Ramos (cell line): Measurements from ENCODE around the gene SYAP1.
"Not testable (repeated sequence)": the region's sequence is repeated elsewhere in the genome, so short reads cannot be mapped to it uniquely, and the experiment has no call there.

ENCODE experiments used
- in situ Hi-C: fragments of 300-500 bp; cut with MboI; formaldehyde crosslinking; loops from one replicate; pipeline ENCODE4 v1.14.3; 2022; ENCODE audit warnings: low sequenced_read_pairs; ENCODE audit not compliant: unreplicated experiment

SYAP1 gene

DNA sequence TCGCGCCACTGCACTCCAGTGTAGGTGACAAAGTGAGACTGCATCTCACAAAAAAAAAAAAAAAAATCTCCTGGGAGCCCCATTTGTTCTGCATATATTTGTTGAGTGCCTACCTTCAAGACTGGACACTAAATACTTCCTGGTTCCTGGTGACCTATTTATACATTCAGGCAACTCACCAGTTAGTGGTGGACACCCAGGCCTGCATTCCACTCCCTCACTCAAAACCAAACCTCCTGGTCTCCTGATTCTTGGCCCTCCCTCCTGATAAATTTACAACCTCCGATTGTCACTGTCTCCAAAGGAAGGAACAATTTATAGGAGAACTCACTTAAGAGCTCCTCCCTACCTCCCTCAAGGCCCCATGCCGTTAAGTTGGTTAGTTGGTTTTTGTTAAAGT is 3.1 kb downstream of the SYAP1 start:
- in situ Hi-C loops, result no loop called here

DNA sequence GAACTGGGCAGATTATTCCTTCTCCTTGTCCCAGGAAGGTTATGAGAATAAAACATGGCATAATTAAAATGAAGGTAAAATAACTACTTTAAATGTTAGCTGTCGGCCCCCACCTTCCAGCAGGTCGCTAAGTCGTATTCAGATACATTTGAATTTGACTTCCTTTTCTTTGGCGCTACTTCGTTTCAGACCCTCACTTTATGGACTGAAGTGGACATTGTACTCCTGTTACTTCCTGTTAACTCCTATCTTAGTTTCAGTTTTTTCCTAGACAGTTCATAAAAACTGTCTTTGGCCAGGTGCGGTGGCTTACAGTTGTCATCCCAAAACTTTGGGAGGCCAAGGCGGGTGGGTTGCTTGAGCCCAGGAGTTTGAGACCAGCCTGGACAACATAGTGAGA is 5.7 kb downstream of the SYAP1 start:
- in situ Hi-C loops, result no loop called here

DNA sequence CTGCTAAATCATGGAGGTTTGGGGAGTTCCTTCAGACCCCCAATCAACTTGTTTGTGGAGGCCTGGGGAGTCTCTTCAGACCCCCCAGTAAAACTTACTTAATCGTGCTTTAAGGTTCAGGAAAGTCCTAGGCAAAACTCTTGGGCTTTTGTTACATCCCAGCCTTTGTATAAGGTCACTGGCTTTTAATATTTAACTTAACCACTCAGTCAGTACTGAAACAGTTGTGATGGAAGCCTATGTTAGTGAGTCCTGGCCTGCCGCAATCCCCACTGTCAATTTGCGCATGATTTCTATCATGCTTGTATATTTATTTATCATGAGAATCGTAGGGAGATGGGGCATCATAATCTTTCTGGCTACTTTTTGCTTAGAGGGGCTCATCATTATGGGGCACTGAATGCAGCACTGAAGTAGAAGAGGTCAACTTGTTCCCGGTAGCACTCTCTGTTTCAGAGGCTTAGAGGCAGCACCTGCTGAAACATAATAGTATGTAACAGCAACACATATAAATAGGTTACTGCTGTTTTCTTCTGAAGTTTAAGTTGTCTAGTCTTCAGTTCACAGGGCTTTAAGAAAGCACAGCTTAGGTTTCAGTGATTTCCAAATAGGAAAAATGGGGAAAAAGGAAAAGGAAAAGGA is 7.1 kb downstream of the SYAP1 start:
- in situ Hi-C loops, result not testable (repeated sequence)

DNA sequence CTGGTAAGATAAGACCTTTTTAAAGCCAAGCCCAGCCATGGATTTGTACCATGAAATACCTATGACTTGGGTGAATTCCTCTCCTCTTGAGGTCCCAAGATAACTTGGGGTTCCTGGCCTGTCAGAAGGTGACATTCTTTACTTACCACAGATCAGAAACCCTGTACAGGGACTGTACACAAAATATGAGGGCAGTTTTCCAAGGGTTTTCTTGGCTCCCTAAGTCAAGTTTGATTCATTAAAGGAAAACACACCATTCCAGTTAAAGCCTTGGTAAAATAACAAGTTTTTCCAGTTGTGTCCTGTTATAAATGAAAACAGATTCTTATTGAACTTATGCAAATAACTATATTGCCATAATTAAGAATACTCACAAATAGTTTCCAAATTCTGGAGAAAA is 8.2 kb downstream of the SYAP1 start:
- in situ Hi-C loops, result no loop called here

DNA sequence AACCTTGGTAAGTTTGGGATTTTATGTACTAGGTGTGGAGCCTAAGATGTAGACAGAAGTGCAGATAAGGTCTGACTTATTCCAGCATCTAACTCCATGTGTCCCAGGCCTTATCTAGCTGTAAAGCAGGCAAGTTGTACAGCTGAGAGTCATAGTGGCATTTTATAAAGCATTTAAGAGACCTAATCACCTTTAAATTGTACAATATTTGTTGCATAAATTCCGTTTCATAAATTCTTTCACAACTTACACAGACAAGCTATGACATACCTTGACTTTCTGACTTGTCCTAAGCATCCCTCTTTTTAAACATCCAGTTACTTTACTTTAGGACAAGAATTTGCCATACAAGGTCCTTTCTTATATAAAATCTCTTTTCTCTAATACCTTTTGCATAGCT is 11.0 kb downstream of the SYAP1 start:
- in situ Hi-C loops, result no loop called here

DNA sequence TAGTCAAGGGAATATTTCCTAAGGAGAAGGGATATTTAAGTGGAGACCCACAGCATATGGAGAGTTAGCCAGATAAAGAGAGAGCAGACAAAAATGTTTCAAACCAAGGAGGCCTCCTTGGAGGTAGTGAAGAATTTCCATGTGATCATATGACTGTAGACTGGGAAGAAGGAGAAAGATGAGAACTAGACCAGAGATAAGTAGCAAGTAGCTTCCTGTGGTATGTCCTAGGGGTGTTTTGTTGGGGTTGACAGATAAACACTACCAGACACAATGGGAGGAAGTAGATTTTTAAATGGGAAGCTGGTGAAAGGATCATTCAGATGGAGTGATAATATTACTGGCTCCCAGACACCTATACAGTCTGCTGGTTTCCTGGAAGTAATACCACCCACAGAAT is 13.6 kb downstream of the SYAP1 start:
- in situ Hi-C loops, result no loop called here

DNA sequence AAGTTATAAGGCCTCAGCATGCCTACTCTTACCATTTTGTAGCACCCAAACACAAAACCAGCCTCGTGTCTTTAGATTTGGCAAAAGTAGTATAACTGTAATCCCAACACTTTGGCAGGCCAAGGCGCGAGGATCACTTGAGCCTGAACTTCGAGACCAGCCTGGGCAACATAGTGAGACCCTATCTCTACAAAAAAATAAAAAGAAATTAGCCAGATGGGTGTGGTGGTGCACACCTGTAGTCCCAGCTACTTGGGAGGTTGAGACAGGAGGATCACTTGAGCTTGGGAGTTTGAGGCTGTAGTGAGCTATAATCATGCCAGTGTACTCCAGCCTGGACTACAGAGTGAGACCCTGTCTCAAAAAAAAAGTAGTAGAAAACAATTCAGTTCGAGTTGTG is 17.6 kb downstream of the SYAP1 start:
- in situ Hi-C loops, result no loop called here

DNA sequence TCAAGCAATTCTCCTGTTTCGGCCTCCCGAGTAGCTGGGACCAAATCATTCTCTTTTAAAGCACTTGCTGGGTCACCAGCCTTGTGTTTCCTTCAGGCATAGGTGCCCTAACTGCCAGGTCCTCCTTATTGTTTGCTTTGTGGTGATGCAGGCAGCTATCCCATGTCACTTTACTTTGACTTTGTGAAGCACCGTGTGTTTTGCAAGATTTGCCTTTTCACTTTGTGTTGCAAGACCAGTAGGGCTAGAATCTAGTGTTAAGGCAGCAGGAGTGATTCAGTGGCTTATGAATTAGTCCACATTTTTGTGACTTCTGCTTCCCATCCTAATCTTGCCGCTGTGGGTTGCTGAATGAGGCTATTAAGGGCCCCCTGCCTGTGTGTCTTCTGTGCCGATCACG is 20.2 kb downstream of the SYAP1 start:
- in situ Hi-C loops, result no loop called here

DNA sequence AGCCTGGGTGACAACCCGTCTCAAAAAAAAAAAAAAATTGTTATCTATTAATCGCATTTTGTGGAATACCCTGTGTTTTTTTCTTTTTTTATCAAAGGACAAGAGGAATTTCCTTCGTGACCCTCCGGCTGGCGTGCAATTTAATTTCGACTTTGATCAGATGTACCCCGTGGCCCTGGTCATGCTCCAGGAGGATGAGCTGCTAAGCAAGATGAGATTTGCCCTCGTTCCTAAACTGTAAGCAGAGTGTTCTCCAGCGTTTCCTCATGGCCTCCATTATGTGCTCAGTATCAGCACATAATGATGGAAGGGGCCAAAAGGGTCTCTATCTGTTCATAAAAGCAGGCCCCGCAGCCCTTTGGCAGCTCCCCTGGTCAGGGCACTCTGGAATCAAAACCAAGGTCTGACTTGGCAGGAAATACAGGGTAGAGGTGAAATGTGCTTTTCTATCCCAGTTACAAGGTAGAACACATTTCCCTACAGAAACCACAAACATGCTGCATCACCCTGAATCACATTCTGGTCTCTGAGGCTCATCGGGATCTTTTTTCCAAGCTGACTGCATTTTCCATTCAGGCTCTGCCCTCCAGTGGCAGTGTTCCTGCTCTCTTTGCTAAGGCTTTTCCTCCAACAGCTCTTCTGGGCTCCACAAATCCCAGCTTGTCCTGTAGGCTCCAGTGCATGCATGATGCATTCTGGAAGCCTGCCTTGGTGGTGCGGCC is 24.4 kb downstream of the SYAP1 start:
- in situ Hi-C loops, result no loop called here

DNA sequence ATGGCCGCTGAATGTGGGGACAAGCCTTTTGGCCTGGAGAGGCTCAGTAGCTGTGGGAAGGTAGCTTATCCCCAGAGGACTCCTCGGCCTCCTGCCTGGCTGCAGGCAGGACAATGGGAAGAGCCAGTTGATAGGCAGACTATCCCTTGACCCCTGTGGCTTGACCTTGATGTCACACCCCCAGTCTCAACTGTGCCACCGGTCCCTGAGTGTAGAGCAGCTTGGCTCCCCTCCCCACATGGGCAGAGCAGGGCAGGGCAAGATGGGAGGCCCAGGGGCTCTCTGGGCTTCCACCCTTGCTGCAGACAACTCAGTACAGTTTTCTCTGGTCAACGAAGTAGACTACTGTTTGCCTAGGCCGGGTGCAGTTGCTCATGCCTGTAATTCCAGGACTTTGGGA is 25.7 kb downstream of the SYAP1 start:
- in situ Hi-C loops, result no loop called here

DNA sequence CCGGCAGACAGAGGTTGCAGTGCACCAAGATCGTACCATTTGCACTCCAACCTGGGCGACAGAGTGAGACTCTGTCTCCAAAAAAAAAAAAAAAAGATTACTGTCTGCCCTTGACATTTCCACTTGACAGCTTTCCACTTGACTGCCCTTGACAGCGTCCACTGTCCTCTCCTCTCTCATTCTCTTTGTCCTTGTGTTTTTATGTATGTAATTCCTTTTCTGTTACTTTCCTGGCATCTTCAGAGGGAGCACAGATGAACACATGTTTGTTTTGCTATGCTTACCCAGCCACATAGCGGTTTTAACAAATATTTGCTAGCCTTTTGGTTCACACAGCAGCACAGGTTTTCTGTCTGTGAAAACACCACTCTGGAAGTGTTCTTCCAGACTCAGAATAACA is 26.2 kb downstream of the SYAP1 start:
- in situ Hi-C loops, result no loop called here

DNA sequence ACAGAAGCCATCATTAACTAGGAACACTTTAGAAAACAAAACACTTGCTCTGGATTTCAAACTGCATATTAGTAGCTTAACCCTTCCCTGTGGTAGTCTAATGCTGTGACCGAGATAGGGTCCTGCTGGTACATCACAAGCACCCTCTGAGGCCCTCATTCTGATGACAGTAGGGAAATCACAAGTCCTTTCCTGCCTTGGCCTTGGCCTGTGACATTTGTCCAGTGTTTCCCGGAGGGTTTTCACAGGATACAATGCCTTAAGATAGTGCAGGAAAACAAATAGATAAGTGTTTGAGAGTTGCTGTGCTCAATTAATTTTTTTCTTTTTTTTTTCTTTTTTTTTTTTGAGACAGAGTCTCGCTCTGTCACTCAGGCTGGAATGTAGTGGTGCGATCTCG is 29.0 kb downstream of the SYAP1 start:
- in situ Hi-C loops, result no loop called here

DNA sequence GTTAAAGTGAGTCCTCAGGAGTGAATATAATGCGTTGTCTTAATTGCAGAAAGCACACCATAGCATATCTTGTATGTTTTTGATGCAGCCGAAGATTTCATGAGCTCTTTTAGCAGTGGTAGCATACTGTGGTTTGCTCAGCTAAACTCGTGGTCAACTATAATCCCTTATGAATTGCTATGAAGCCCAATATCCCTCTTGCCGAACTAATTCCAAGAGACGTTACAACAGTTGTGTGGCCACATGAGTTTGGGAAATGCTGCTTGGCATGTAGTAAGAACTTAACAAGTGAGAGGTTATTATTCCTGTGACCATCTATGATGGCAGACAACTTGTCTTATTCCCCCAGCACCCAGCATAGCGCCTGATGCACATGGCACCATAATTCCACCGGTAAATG is 30.7 kb downstream of the SYAP1 start:
- in situ Hi-C loops, result no loop called here

DNA sequence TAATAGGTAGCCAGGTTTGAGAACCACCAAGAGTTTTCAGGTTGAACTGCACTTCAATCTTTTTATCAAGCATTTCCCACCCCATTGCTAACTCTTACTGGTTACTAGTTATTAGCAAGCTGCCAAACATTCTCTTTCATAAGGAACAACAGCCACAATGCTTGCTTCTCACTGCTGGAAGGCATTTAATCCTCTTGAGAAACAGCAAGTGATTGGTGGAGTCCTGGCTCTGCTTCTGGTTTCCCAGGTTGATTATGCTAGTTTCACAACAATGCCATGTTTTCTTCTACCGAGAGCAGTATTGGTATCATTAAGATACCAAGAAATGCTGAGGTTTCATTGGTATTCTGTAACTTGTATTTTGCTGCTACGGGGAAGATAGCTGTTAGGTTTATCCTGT is 34.6 kb downstream of the SYAP1 start:
- in situ Hi-C loops, result no loop called here

DNA sequence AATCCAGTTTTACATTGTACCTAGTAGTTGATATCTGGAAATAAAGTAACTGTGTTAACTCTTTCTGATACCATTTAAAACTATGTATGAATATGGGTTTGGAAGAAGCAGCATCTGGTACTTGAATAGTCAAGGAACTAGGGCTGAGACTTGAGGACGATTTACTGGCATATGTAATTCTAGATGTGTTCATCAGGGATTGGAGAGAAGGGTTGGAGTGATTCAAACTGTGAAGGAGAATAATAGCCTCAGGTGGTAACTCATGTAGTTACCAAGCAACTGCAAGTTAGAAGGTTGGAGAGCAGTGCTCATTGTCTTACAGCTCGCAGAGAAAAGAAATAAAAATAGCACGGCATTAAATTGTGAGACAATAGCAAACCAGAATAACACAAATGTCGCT is 37.3 kb downstream of the SYAP1 start:
- in situ Hi-C loops, result no loop called here

DNA sequence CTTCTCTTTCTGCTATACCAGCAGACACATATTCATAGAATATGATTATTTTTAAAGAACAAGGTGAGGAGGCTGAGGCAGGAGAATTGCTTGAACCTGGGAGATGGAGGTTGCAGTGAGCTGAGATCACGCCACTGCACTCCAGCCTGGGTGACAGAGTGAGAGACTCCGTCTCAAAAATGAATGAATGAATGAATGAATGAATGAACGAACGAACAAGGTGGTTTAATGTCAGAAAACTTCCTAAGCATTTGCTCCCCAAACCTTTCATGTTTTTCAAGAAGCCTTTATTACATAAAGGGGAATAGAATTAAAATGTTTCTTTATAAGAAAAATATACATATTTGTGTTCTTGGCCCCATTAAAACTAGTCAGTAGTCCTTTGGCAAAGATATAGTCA is 42.1 kb downstream of the SYAP1 start:
- in situ Hi-C loops, result not testable (repeated sequence)

DNA sequence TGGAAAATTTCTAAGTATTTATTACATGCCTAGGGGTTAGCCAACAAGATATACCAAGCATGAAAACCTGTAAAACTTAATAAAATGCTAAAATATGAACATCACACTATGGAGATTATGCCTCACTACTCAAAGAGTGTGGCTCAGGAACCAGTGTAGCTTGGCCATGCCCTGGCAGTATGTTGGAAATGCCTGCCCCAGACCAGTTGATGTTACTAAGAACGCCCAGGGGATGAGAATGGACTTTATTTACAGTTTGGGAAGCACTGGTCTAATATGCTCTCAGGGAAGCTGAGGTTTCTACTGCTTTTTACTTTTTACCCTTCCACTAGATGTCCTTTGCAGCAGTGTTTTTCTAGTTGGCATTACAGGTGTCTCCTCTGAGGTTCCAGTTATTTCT is 43.2 kb downstream of the SYAP1 start:
- in situ Hi-C loops, result no loop called here

DNA sequence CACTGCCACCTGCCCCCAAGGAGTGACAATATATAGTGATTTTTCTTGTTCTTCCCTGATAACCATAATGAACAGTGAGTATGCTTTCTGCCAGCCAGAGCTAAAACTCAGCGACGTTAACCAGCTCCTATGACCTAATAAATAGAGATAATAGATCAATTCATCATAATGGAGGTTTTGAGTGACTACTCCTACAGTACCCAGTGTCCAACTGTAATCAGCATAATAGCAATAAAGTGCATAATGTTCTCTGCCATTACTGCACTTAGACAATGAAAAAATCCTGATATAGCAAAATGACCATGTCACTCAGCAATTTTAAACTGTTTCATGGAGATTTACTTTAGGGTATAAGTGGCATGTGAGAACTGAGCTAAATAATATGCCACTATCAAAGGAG is 46.2 kb downstream of the SYAP1 start:
- in situ Hi-C loops, result no loop called here

DNA sequence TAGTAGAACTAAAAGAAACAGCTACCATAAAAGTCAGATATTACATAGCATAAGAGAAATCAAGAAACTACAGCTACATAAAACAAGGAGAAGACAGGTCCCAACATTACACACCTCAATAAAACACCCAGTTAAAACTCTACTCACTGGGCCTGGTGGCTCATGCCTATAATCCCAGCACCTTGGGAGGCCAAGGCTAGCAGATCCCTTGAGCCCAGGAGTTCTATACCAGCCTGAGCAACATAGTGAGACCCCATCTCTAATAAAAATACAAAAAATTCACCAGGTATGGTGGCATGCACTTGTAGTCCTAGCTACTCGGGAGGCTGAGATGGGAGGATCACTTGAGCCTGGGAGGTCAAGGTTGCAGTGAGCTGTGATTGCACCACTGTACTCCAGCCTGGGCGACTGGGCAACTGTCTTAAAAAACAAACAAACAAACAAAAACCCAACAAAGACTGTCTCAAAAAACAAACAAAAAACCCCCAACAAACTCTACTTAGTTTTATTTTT is 51.6 kb downstream of the SYAP1 start:
- in situ Hi-C loops, result no loop called here

DNA sequence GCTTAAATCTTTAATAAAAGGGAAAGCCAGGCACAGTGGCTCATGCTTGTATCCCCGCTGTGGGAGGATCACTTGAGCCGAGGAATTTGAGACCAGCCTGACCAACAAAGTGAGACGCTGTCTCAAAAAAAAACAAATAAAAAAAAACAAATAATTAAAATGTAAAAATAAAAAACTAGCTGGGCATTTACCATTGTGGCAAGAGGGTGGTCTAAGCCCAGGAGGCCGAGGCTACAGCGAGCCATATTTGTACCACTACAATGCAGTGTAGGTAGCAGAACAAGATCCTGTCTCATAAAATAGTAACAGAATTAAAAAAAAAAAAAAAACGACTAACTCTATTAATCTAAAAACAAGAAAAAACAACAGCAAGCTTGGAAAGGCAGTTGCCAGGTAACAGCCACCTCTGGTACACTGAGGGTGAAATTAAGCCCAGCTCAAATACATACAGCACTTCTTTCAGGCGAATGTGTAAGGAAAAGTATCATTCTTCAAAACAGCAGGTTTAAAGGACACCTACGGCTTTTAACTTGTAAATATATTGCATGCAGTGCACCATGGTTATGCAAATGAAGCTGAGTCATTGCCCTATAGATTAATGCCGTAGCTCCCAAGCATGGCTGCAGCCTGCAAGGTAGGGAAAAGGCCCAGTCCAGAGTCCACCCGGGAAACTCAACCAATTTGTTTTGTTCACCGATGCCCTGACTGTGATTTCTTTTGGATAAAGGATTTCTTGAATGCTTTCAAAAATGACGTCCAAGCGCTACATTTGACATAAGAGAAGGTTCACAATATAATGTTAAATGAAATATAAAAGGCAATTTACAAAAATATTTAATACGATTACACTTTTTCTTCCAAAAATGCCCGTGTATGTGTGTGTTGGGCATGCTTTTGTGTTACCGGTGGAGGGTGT is 52.3 kb downstream of the SYAP1 start:
- in situ Hi-C loops, result no loop called here

DNA sequence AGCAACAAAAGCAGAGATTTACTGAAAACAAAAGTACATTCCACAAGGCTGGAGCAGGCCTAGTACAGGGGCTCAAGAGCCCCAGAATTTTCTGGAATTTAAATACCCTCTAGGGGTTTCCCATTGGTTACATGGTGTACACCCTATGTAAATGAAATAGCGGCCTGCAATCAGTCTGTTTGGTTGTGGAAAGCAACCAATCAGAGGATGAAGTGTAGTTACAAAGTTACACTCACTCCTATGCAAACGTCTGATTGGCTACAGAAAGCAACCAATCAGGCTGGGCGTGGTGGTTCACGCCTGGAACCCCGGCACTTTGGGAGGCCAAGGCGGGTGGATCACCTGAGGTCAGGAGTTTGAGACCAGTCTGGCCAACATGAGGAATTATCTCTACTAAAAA is 53.0 kb downstream of the SYAP1 start:
- in situ Hi-C loops, result no loop called here
